OCI-LY1 (cell line): ENCODE results near the gene NASP.

Source experiments
- EZH2 ChIP-seq: fragments of 200-600 bp; sonication (generic), shearing (Covaris generic); IDR thresholded peaks from 2 replicates; pipeline ENCODE4 v1.8.0; 2017; ENCODE audit warnings: borderline replicate concordance, mixed run types, mild to moderate bottlenecking, antibody characterized with exemption, low read length, moderate library complexity, mixed read lengths
- TF ChIP-seq, protein P1 (sequence below): fragments of 200-600 bp; sonication (generic), shearing (Covaris generic); IDR thresholded peaks from 2 replicates; pipeline ENCODE4 v1.5.1; 2017; ENCODE audit warnings: mild to moderate bottlenecking, antibody characterized with exemption, low read length, moderate library complexity, mixed read lengths

DNA sequence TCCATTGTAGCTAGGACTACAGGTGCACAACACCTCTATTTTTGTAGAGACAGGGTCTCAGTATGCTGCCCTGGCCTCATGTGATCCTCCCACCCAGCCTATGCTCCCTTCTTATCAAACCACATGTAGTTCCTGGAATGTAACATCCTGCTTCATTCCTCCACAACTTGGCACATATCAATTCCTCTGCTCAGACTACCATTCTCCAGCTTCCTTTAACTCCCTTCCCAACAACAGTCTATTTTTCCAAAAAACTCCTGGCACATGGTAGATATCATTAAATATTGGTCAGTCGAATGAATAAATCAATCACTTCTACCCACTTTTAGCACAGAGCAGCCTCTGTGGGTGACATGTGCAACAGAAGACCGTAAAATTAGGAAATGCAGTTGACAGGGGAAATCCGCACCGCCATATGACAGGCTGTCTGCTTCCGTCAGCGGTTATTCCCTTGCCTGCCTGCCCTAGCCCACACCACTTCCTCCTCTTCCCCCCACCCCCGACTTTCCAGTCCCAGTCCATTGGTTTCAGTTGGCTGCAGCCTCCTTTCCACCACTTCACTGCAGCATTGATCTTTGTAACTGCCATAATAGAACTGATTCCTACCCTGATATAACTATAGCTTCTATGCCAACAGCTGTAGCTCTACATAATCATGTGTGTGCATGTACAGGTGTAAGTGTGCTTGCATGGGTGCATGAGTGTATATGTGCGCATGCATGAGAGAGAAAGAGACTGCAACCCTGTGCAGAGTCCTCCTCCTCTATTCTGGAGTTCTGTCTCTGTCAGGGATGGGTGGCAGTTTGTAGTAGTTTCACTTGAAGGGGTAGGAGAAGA is 40.0 kb upstream of the NASP start:
- TF ChIP-seq, protein P1, sequence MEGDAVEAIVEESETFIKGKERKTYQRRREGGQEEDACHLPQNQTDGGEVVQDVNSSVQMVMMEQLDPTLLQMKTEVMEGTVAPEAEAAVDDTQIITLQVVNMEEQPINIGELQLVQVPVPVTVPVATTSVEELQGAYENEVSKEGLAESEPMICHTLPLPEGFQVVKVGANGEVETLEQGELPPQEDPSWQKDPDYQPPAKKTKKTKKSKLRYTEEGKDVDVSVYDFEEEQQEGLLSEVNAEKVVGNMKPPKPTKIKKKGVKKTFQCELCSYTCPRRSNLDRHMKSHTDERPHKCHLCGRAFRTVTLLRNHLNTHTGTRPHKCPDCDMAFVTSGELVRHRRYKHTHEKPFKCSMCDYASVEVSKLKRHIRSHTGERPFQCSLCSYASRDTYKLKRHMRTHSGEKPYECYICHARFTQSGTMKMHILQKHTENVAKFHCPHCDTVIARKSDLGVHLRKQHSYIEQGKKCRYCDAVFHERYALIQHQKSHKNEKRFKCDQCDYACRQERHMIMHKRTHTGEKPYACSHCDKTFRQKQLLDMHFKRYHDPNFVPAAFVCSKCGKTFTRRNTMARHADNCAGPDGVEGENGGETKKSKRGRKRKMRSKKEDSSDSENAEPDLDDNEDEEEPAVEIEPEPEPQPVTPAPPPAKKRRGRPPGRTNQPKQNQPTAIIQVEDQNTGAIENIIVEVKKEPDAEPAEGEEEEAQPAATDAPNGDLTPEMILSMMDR = no peak
- no peak for TF ChIP-seq EZH2
